Mesendoderm (in vitro differentiated cells): ENCODE data around the gene PBRM1.
A peak's percentile ranks its signal among the peaks of the same experiment; 100 is the strongest.

Experiments used
- DNase-seq: peaks from one replicate; pipeline ENCODE4 v3.0.0; 2013
- H2AK5ac ChIP-seq: 2 replicates; pipeline ENCODE4 v1.6.1; 2013; ENCODE audit warnings: low read length, inconsistent platforms
- H2BK120ac ChIP-seq: 2 replicates; pipeline ENCODE4 v1.6.1; 2013; ENCODE audit warnings: low read depth, mild to moderate bottlenecking, low read length, moderate library complexity, mixed read lengths
- H2BK15ac ChIP-seq: replicated peaks from 2 replicates; pipeline ENCODE4 v1.6.1; 2013; ENCODE audit warnings: low read depth, mild to moderate bottlenecking, moderate library complexity
- H2BK5ac ChIP-seq: 2 replicates; pipeline ENCODE4 v1.6.1; 2013; ENCODE audit warnings: low read length, inconsistent platforms
- H3K18ac ChIP-seq: 2 replicates; pipeline ENCODE4 v1.6.1; 2013; ENCODE audit warnings: mild to moderate bottlenecking, low read length, mixed read lengths
- H3K23ac ChIP-seq: one replicate; pipeline ENCODE4 v1.6.1; 2013; ENCODE audit warnings: low read length
- H3K27ac ChIP-seq: 2 replicates; pipeline ENCODE4 v1.5.1; 2013; ENCODE audit warnings: low read depth, mild to moderate bottlenecking, inconsistent platforms, low read length, moderate library complexity
- H3K27me3 ChIP-seq: 2 replicates; pipeline ENCODE4 v1.6.1; 2013; ENCODE audit warnings: low read length, control low read depth, mild to moderate bottlenecking, inconsistent platforms; ENCODE audit not compliant: insufficient read depth, poor library complexity
- H3K36me3 ChIP-seq: 2 replicates; pipeline ENCODE4 v1.6.1; 2013; ENCODE audit warnings: low read length, inconsistent platforms; ENCODE audit not compliant: control insufficient read depth, insufficient read depth
- H3K4ac ChIP-seq: one replicate; pipeline ENCODE4 v1.6.1; 2013; ENCODE audit warnings: low read depth, mild to moderate bottlenecking, low read length, moderate library complexity
- H3K4me1 ChIP-seq: 2 replicates; pipeline ENCODE4 v1.6.1; 2013; ENCODE audit warnings: low read depth, low read length, inconsistent platforms; ENCODE audit not compliant: control insufficient read depth
- H3K4me2 ChIP-seq: 2 replicates; pipeline ENCODE4 v1.6.1; 2013; ENCODE audit warnings: low read length
- H3K4me3 ChIP-seq: 2 replicates; pipeline ENCODE4 v1.5.1; 2013; ENCODE audit warnings: mild to moderate bottlenecking, low read length
- H3K56ac ChIP-seq: one replicate; pipeline ENCODE4 v1.6.1; 2013; ENCODE audit warnings: low read length
- H3K79me1 ChIP-seq: 2 replicates; pipeline ENCODE4 v1.6.1; 2013; ENCODE audit warnings: low read length, inconsistent platforms
- H3K79me2 ChIP-seq: 2 replicates; pipeline ENCODE4 v1.6.1; 2013; ENCODE audit warnings: mild to moderate bottlenecking, low read length; ENCODE audit not compliant: control insufficient read depth, insufficient read depth
- H3K9ac ChIP-seq: 2 replicates; pipeline ENCODE4 v1.6.1; 2013; ENCODE audit warnings: low read length, inconsistent platforms
- H4K5ac ChIP-seq: one replicate; pipeline ENCODE4 v1.6.1; 2013; ENCODE audit warnings: low read length
- H4K8ac ChIP-seq: one replicate; pipeline ENCODE4 v1.6.1; 2013; ENCODE audit warnings: low read depth, mild to moderate bottlenecking, control low read depth, low read length, moderate library complexity
- WGBS: extraction: QIAGEN DNeasy Blood & Tissue Kit; methylation state at CpG from one replicate; pipeline ENCODE4 v1.1.7; 2013; ENCODE audit warnings: low lambda C conversion rate, missing lambda C conversion rate; ENCODE audit not compliant: insufficient coverage; ENCODE audit errors: extremely low coverage; 5-methylcytosine and 5-hydroxymethylcytosine counted together

PBRM1 gene

GRCh38 chr3:52724511-52724910, 38.8 kb upstream of the PBRM1 start:
- H3K4me3 ChIP-seq, result no peak overlapping the region
- no peaks in the 10 kb centered on the region for H3K27me3 ChIP-seq
- H2BK15ac ChIP-seq, result no peak overlapping the region
- H2AK5ac ChIP-seq, result no peak overlapping the region
- no peak overlapping the region for H4K5ac ChIP-seq
- no peak overlapping the region for H3K4me2 ChIP-seq
- H4K8ac ChIP-seq, result no peak overlapping the region
- H3K18ac ChIP-seq, result no peak overlapping the region
- H3K79me2 ChIP-seq, result no peaks in the 10 kb centered on the region
- H3K36me3 ChIP-seq, result no peaks in the 10 kb centered on the region
- H3K79me1 ChIP-seq, result no peaks in the 10 kb centered on the region
- no peak overlapping the region for H2BK5ac ChIP-seq
- no peak overlapping the region for H3K4ac ChIP-seq
- no peak overlapping the region for H3K56ac ChIP-seq
- no peaks in the 10 kb centered on the region for H3K4me1 ChIP-seq
- no peak overlapping the region for H3K27ac ChIP-seq
- no CpG with 5 or more reads among the region's 1 CpG for WGBS
- H2BK120ac ChIP-seq, result no peak overlapping the region
- no peak for DNase-seq
- no peak overlapping the region for H3K23ac ChIP-seq
- H3K9ac ChIP-seq, result no peak overlapping the region

- Histone ChIP-seq H3K79me2 (no peaks in the 10 kb centered on the region), H3K56ac (no peak overlapping the region), H3K79me1 (no peaks in the 10 kb centered on the region), H3K23ac (no peak overlapping the region), H3K4ac (no peak overlapping the region), H3K36me3 (no peaks in the 10 kb centered on the region), H3K4me2 (no peak overlapping the region), H3K4me3 (no peak overlapping the region), H3K27ac (no peak overlapping the region), H3K18ac (no peak overlapping the region), H2BK15ac (no peak overlapping the region), H4K5ac (no peak overlapping the region), H2BK5ac (no peak overlapping the region), H2AK5ac (no peak overlapping the region), H2BK120ac (no peak overlapping the region), H3K9ac (no peak overlapping the region), H3K27me3 (no peaks in the 10 kb centered on the region), H3K4me1 (no peaks in the 10 kb centered on the region), H4K8ac (no peak overlapping the region)
- DNase-seq, result peak; percentile 4
- no CpG with 5 or more reads among the region's 5 CpGs for WGBS
Measured at GRCh38 chr3:52723935-52724334, 38.2 kb upstream of the PBRM1 start.

GRCh38 chr3:52722491-52722890, 36.8 kb upstream of the PBRM1 start:
- Histone ChIP-seq H3K27ac (no peak overlapping the region), H2BK120ac (no peak overlapping the region), H3K18ac (no peak overlapping the region), H3K9ac (no peak overlapping the region), H3K79me1 (no peaks in the 10 kb centered on the region), H4K5ac (no peak overlapping the region), H2BK5ac (no peak overlapping the region), H3K4me2 (no peak overlapping the region), H3K4me3 (no peak overlapping the region), H4K8ac (no peak overlapping the region), H2AK5ac (no peak overlapping the region), H2BK15ac (no peak overlapping the region), H3K4me1 (no peaks in the 10 kb centered on the region), H3K23ac (no peak overlapping the region), H3K36me3 (no peaks in the 10 kb centered on the region), H3K79me2 (no peaks in the 10 kb centered on the region), H3K56ac (no peak overlapping the region), H3K4ac (no peak overlapping the region), H3K27me3 (no peaks in the 10 kb centered on the region)
- WGBS, result no CpG with 5 or more reads among the region's 7 CpGs
- no peak for DNase-seq

GRCh38 chr3:52721730-52722008, 36.0 kb upstream of the PBRM1 start:
- no peaks in the 10 kb centered on the region for H3K36me3 ChIP-seq
- no peak overlapping the region for H4K5ac ChIP-seq
- H3K56ac ChIP-seq, result no peak overlapping the region
- H3K4ac ChIP-seq, result no peak overlapping the region
- no peaks in the 10 kb centered on the region for H3K4me1 ChIP-seq
- no CpG with 5 or more reads among the region's 1 CpG for WGBS
- H3K9ac ChIP-seq, result no peak overlapping the region
- H4K8ac ChIP-seq, result no peak overlapping the region
- no peak overlapping the region for H2BK120ac ChIP-seq
- no peak overlapping the region for H3K4me3 ChIP-seq
- H2AK5ac ChIP-seq, result no peak overlapping the region
- H2BK15ac ChIP-seq, result no peak overlapping the region
- no peaks in the 10 kb centered on the region for H3K79me2 ChIP-seq
- no peak overlapping the region for H3K27ac ChIP-seq
- DNase-seq, result no peak
- no peaks in the 10 kb centered on the region for H3K79me1 ChIP-seq
- H3K23ac ChIP-seq, result no peak overlapping the region
- no peak overlapping the region for H3K4me2 ChIP-seq
- no peak overlapping the region for H2BK5ac ChIP-seq
- no peaks in the 10 kb centered on the region for H3K27me3 ChIP-seq
- no peak overlapping the region for H3K18ac ChIP-seq

- Histone ChIP-seq H2BK5ac (no peak overlapping the region), H4K8ac (no peak overlapping the region), H3K18ac (no peak overlapping the region), H3K27ac (no peak overlapping the region), H4K5ac (no peak overlapping the region), H3K4me1 (no peaks in the 10 kb centered on the region), H3K23ac (no peak overlapping the region), H2BK120ac (no peak overlapping the region), H3K9ac (no peak overlapping the region), H3K4me3 (no peak overlapping the region), H3K79me2 (no peaks in the 10 kb centered on the region), H3K27me3 (no peaks in the 10 kb centered on the region), H3K36me3 (no peaks in the 10 kb centered on the region), H2AK5ac (no peak overlapping the region), H2BK15ac (no peak overlapping the region), H3K4me2 (no peak overlapping the region), H3K4ac (no peak overlapping the region), H3K56ac (no peak overlapping the region), H3K79me1 (no peaks in the 10 kb centered on the region)
- DNase-seq, result no peak
- no CpG with 5 or more reads among the region's 6 CpGs for WGBS
Measured at GRCh38 chr3:52721002-52721729, 35.5 kb upstream of the PBRM1 start.

- H3K4ac ChIP-seq, result no peak overlapping the region
- no peak overlapping the region for H3K27ac ChIP-seq
- H3K4me1 ChIP-seq, result no peaks in the 10 kb centered on the region
- no peak overlapping the region for H3K18ac ChIP-seq
- H3K36me3 ChIP-seq, result no peaks in the 10 kb centered on the region
- H3K4me3 ChIP-seq, result no peak overlapping the region
- no peaks in the 10 kb centered on the region for H3K79me1 ChIP-seq
- H2BK5ac ChIP-seq, result no peak overlapping the region
- H4K8ac ChIP-seq, result no peak overlapping the region
- H2BK15ac ChIP-seq, result no peak overlapping the region
- no peak for DNase-seq
- no peaks in the 10 kb centered on the region for H3K79me2 ChIP-seq
- no peak overlapping the region for H3K4me2 ChIP-seq
- no peak overlapping the region for H3K23ac ChIP-seq
- no peaks in the 10 kb centered on the region for H3K27me3 ChIP-seq
- no peak overlapping the region for H3K9ac ChIP-seq
- H2AK5ac ChIP-seq, result no peak overlapping the region
- no peak overlapping the region for H4K5ac ChIP-seq
- no peak overlapping the region for H2BK120ac ChIP-seq
- no peak overlapping the region for H3K56ac ChIP-seq
Measured at GRCh38 chr3:52719618-52720017, 33.9 kb upstream of the PBRM1 start.
